ENCODE data around the gene CCZ1B. TPM values are rescaled to one million over a fixed set of nuclear protein-coding genes. Genes with fewer than 3 reads are reported as not detected.
"Not testable (repeated sequence)": the region's sequence is repeated elsewhere in the genome, so short reads cannot be mapped to it uniquely, and the experiment has no call there.

CCZ1B gene
- 10 to 100 TPM; 30.6 to 40.7 (median 37.7) TPM for total RNA-seq (2021; fragmentation: NEBNext Ultra II Directional; extraction: Animal tissue kit (Norgen Biotek cat#: 25700))
- long read RNA-seq, partial matches to known transcripts, result 0 of 4 reads
- long read RNA-seq, other reads (novel, unspliced or antisense), result 1 of 4 reads

GRCh38 chr7:6826151-6826550 is at the start of gene CCZ1B:
Gene CCZ1B, minus strand, starts transcription at chr7:6826275. Its CDS starts 78 bp downstream, at chr7:6826197.
- Mint-ChIP-seq H3K27ac (peak within 1 kb of the TSS; percentile 87), H3K4me3 (peak within 1 kb of the TSS; percentile 90)
- H3K36me3 Mint-ChIP-seq (ENCODE audit: low read depth); H3K4me1 Mint-ChIP-seq (ENCODE audit: low read depth); H3K27me3 Mint-ChIP-seq (ENCODE audit: insufficient read depth); H3K9me3 Mint-ChIP-seq: not testable (repeated sequence)
- DNase-seq, result peak; percentile 78
- peak; percentile 22; the same call in 1 of the 2 replicates for TF ChIP-seq CTCF (IDR thresholded peaks at IDR 0.05)

- H3K36me3 Mint-ChIP-seq (ENCODE audit: low read depth); H3K9me3 Mint-ChIP-seq; H3K4me3 Mint-ChIP-seq; DNase-seq; H3K27ac Mint-ChIP-seq: not testable (repeated sequence)
- peaks cover 35% of the 10 kb centered on the region for H3K27me3 Mint-ChIP-seq (ENCODE audit: insufficient read depth)
- H3K4me1 Mint-ChIP-seq (ENCODE audit: low read depth), result peaks cover 11% of the 10 kb centered on the region
Measured at GRCh38 chr7:6875022-6875421, 48.9 kb upstream of the CCZ1B start.

- not testable (repeated sequence) for H3K4me3 Mint-ChIP-seq; H3K9me3 Mint-ChIP-seq; DNase-seq; H3K27ac Mint-ChIP-seq; H3K4me1 Mint-ChIP-seq (ENCODE audit: low read depth); H3K36me3 Mint-ChIP-seq (ENCODE audit: low read depth)
- H3K27me3 Mint-ChIP-seq (ENCODE audit: insufficient read depth), result peaks cover 47% of the 10 kb centered on the region
Measured at GRCh38 chr7:6872246-6872945, 46.3 kb upstream of the CCZ1B start.

- not testable (repeated sequence) for H3K4me3 Mint-ChIP-seq; H3K4me1 Mint-ChIP-seq (ENCODE audit: low read depth); H3K9me3 Mint-ChIP-seq; DNase-seq; H3K27ac Mint-ChIP-seq; H3K36me3 Mint-ChIP-seq (ENCODE audit: low read depth)
- H3K27me3 Mint-ChIP-seq (ENCODE audit: insufficient read depth), result peaks cover 55% of the 10 kb centered on the region
Measured at GRCh38 chr7:6871421-6872144, 45.5 kb upstream of the CCZ1B start.

GRCh38 chr7:6864751-6865150 is 38.7 kb upstream of the CCZ1B start:
- H3K4me1 Mint-ChIP-seq (ENCODE audit: low read depth); H3K9me3 Mint-ChIP-seq; H3K4me3 Mint-ChIP-seq; DNase-seq; H3K36me3 Mint-ChIP-seq (ENCODE audit: low read depth); H3K27ac Mint-ChIP-seq: not testable (repeated sequence)
- H3K27me3 Mint-ChIP-seq (ENCODE audit: insufficient read depth), result peaks cover 22% of the 10 kb centered on the region

GRCh38 chr7:6864188-6864587 is 38.1 kb upstream of the CCZ1B start:
- not testable (repeated sequence) for H3K36me3 Mint-ChIP-seq (ENCODE audit: low read depth); H3K4me3 Mint-ChIP-seq; H3K27ac Mint-ChIP-seq; H3K4me1 Mint-ChIP-seq (ENCODE audit: low read depth); H3K9me3 Mint-ChIP-seq; DNase-seq
- H3K27me3 Mint-ChIP-seq (ENCODE audit: insufficient read depth), result peaks cover 17% of the 10 kb centered on the region

GRCh38 chr7:6862876-6863275 is 36.8 kb upstream of the CCZ1B start:
- H3K4me1 Mint-ChIP-seq (ENCODE audit: low read depth); H3K4me3 Mint-ChIP-seq; H3K9me3 Mint-ChIP-seq; H3K27ac Mint-ChIP-seq; H3K36me3 Mint-ChIP-seq (ENCODE audit: low read depth); DNase-seq: not testable (repeated sequence)
- H3K27me3 Mint-ChIP-seq (ENCODE audit: insufficient read depth), result peaks cover 17% of the 10 kb centered on the region

- not testable (repeated sequence) for H3K9me3 Mint-ChIP-seq; H3K27ac Mint-ChIP-seq; H3K36me3 Mint-ChIP-seq (ENCODE audit: low read depth); H3K4me3 Mint-ChIP-seq; H3K4me1 Mint-ChIP-seq (ENCODE audit: low read depth)
- peaks cover 10% of the 10 kb centered on the region for H3K27me3 Mint-ChIP-seq (ENCODE audit: insufficient read depth)
- peak; percentile 87 for TF ChIP-seq CTCF (IDR thresholded peaks at IDR 0.05)
- peak; percentile 12 for DNase-seq
Measured at GRCh38 chr7:6857721-6858314, 31.7 kb upstream of the CCZ1B start.

GRCh38 chr7:6855563-6856131 is 29.6 kb upstream of the CCZ1B start:
- DNase-seq; H3K9me3 Mint-ChIP-seq; H3K36me3 Mint-ChIP-seq (ENCODE audit: low read depth); H3K4me3 Mint-ChIP-seq; H3K27ac Mint-ChIP-seq; H3K4me1 Mint-ChIP-seq (ENCODE audit: low read depth): not testable (repeated sequence)
- peaks cover 10% of the 10 kb centered on the region for H3K27me3 Mint-ChIP-seq (ENCODE audit: insufficient read depth)

GRCh38 chr7:6854747-6855562 is 28.9 kb upstream of the CCZ1B start:
- not testable (repeated sequence) for H3K36me3 Mint-ChIP-seq (ENCODE audit: low read depth); H3K4me1 Mint-ChIP-seq (ENCODE audit: low read depth); H3K27ac Mint-ChIP-seq; DNase-seq; H3K9me3 Mint-ChIP-seq
- H3K27me3 Mint-ChIP-seq (ENCODE audit: insufficient read depth), result peaks cover 10% of the 10 kb centered on the region
- 0 out of 2 replicates have a peak overlapping the region, but pooled peaks have one; percentile 26 for H3K4me3 Mint-ChIP-seq

- H3K4me3 Mint-ChIP-seq; H3K4me1 Mint-ChIP-seq (ENCODE audit: low read depth); H3K36me3 Mint-ChIP-seq (ENCODE audit: low read depth); DNase-seq; H3K9me3 Mint-ChIP-seq; H3K27ac Mint-ChIP-seq: not testable (repeated sequence)
- H3K27me3 Mint-ChIP-seq (ENCODE audit: insufficient read depth), result peaks cover 10% of the 10 kb centered on the region
Measured at GRCh38 chr7:6853681-6854080, 27.6 kb upstream of the CCZ1B start.
